Vagina (tissue), 2 donors: ENCODE data around the gene CS.
"Not testable (repeated sequence)": the region's sequence is repeated elsewhere in the genome, so short reads cannot be mapped to it uniquely, and the experiment has no call there.

Source experiments
- CTCF ChIP-seq, 3 experiments: fragments of 450-650 bp in 2 of 3; fragments of 200-600 bp in 1 of 3; sonication (generic) in 1 of 3; IDR thresholded peaks; one replicate each; pipeline ENCODE4 v1.5.1; 2017 to 2019; ENCODE audit warnings: antibody characterized with exemption in 3 of 3, mild to moderate bottlenecking in 2 of 3, moderate library complexity in 2 of 3
- POLR2A ChIP-seq, 2 donors: fragments of 450-650 bp; IDR thresholded peaks; one replicate each; pipeline ENCODE4 v1.6.1; 2017; ENCODE audit warnings: antibody characterized with exemption in 2 of 2, mild to moderate bottlenecking in 2 of 2, moderate library complexity in 2 of 2

- TF ChIP-seq CTCF, POLR2A (IDR thresholded peaks at IDR 0.05): not testable (repeated sequence)
Measured at GRCh38 chr12:56342290-56342689, 42.2 kb upstream of the CS start.
